Measurements from ENCODE around the gene CCDC88B. TPM values are rescaled to one million over a fixed set of nuclear protein-coding genes. Genes with fewer than 3 reads are reported as not detected.

Gene CCDC88B
- total and polyA plus RNA-seq, 2 of the 8 experiments (the other 6 are each of a cell fraction or from before 2014, with no cell fraction given) = 5.9 to 12.5 TPM

DNA sequence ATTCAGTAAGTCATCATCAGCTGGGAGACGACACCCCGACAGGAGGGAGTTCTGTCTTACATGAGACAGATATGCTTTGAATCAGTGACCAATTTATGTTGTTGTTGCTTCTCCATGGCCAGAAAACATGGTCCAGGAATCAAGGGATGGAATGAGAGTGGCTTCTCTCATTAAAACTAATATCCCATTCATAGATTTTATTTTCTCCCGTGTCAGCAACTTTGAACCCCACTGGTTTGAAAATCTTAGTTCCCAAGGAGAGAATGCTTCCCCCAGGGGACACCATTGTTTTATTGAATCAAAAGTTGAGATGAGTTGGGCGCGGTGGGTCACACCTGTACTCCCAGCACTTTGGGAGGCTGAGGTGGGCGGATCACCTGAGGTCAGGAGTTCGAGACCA is 61.8 kb downstream of the CCDC88B start:
- Histone ChIP-seq H3K14ac (ENCODE audit: insufficient read length) (no peak overlapping the region), H3K9me3 (ENCODE audit: insufficient read depth in 2 of 2, low read depth in 1 of 2, low read length in 1 of 2) (no peaks in the 10 kb centered on the region), H2AFZ (ENCODE audit: low read length) (no peak overlapping the region), H2AK5ac (ENCODE audit: low read depth, low read length) (no peak overlapping the region), H2BK15ac (ENCODE audit: low read length) (no peak overlapping the region), H3K79me2 (ENCODE audit: control insufficient read depth in 1 of 2, insufficient read depth in 2 of 2, low read length in 2 of 2) (no peaks in the 10 kb centered on the region), H4K91ac (replicated peaks; ENCODE audit: insufficient read length, low read length) (no peak overlapping the region), H4K20me1 (replicated peaks in 1 of 2; ENCODE audit: control insufficient read depth in 1 of 2, insufficient read depth in 2 of 2, low read length in 2 of 2) (no peaks in the 10 kb centered on the region), H4K5ac (ENCODE audit: insufficient read length, low read depth, low read length) (no peak overlapping the region), H2BK5ac (ENCODE audit: low read depth, low read length) (no peak overlapping the region), H3K4me3 (ENCODE audit: extremely low read depth in 1 of 4, insufficient read depth in 2 of 4, low read depth in 3 of 4, low read length in 4 of 4) (no peak overlapping the region), H2BK120ac (replicated peaks; ENCODE audit: low read depth, low read length) (no peak overlapping the region), H3K23ac (ENCODE audit: insufficient read length) (no peak overlapping the region), H3K23me2 (ENCODE audit: low read depth, low read length) (no peaks in the 10 kb centered on the region; the same call in 1 of the 2 replicates), H3K27ac (ENCODE audit: low read depth, low read length) (no peak overlapping the region), H3K79me1 (ENCODE audit: low read depth, low read length) (no peaks in the 10 kb centered on the region), H2BK20ac (ENCODE audit: low read length) (no peak overlapping the region), H3K4me1 (replicated peaks in 1 of 4; ENCODE audit: control insufficient read depth in 3 of 4, insufficient read depth in 4 of 4, low read length in 3 of 4) (peaks cover 0 to 5% (median 1%) of the 10 kb centered on the region in 4 experiments; a peak in 4 of 7 replicates), H3K56ac (replicated peaks; ENCODE audit: insufficient read length, low read depth, low read length) (no peak overlapping the region), H3K18ac (ENCODE audit: extremely low read depth, low read length) (no peak overlapping the region), H3K4me2 (ENCODE audit: insufficient read depth in 1 of 2, low read depth in 2 of 2, low read length in 2 of 2) (no peak overlapping the region), H3K27me3 (replicated peaks in 1 of 4; ENCODE audit: control insufficient read depth in 3 of 4, extremely low read depth in 1 of 4, insufficient read depth in 3 of 4, low read length in 3 of 4) (peaks cover 0 to 3% (median 1%) of the 10 kb centered on the region in 4 experiments; a peak in 4 of 7 replicates), H3K36me3 (ENCODE audit: control insufficient read depth in 2 of 4, insufficient read depth in 4 of 4, low read length in 3 of 4) (no peaks in the 10 kb centered on the region), H2BK12ac (ENCODE audit: low read depth, low read length) (no peak overlapping the region), H3K9ac (replicated peaks in 1 of 4; ENCODE audit: extremely low read depth in 1 of 4, low read depth in 3 of 4, low read length in 3 of 4) (no peak overlapping the region), H4K8ac (ENCODE audit: extremely low read depth, insufficient read depth, low read length) (no peak overlapping the region), H3K4ac (replicated peaks; ENCODE audit: insufficient read length, low read depth, low read length) (no peak overlapping the region)
- no peak for DNase-seq (ENCODE audit: low read depth in 1 of 2, low spot score in 2 of 2)
- ChIA-PET CTCF (ENCODE audit: partially characterized antibody) (interaction anchor here (0.6 to 3.2 kb wide), 4 partner anchors 47 to 465 kb away, joined by 3 to 13 read pairs (median 3); no protein-coding TSS in a partner anchor), POLR2A (ENCODE audit: partially characterized antibody) (no interaction called here)
- no peak for TF ChIP-seq GTF2F1 (IDR thresholded peaks at IDR 0.05; ENCODE audit: borderline replicate concordance, low read depth, low read length)
- TF ChIP-seq MAFK (IDR thresholded peaks at IDR 0.05; ENCODE audit: low read depth, low read length) = no peak
- no peak for TF ChIP-seq GABPA (IDR thresholded peaks at IDR 0.05; ENCODE audit: borderline replicate concordance, insufficient read depth, low read length)
- no peak for TF ChIP-seq JUN (IDR thresholded peaks at IDR 0.05; ENCODE audit: low read depth, low read length)
- TF ChIP-seq CEBPB (IDR thresholded peaks at IDR 0.05; ENCODE audit: low read depth, low read length) = no peak
- TF ChIP-seq ZNF274 (IDR thresholded peaks at IDR 0.05; ENCODE audit: borderline replicate concordance, extremely low read depth, low read length) = no peak
- no peak for TF ChIP-seq SIRT6 (IDR thresholded peaks at IDR 0.05; ENCODE audit: low read length)
- TF ChIP-seq BACH1 (IDR thresholded peaks at IDR 0.05; ENCODE audit: low read length) = no peak
- TF ChIP-seq CREB1 (IDR thresholded peaks at IDR 0.05) = no peak
- TF ChIP-seq RNF2 (IDR thresholded peaks at IDR 0.05; ENCODE audit: borderline replicate concordance, low read depth, low read length, missing control alignments, poor library complexity, severe bottlenecking) = no peak
- no peak for FAIRE-seq
- WGBS, 2 experiments (ENCODE audit: extremely low coverage in 1 of 2, insufficient coverage in 1 of 2, insufficient read length in 1 of 2, insufficient replicate concordance in 2 of 2, low coverage in 1 of 2, low lambda C conversion rate in 2 of 2, missing lambda C conversion rate in 1 of 2) = 78% methylated on average over 7 of the region's 7 CpGs; no CpG with 5 or more reads in 1 of the 2 experiments

Measured in H1 (cell line).